ENCODE measurements around the gene MCF2L.
"Not testable (repeated sequence)": the region's sequence is repeated elsewhere in the genome, so short reads cannot be mapped to it uniquely, and the experiment has no call there.

MCF2L gene

GRCh38 chr13:113086991-113087922, 118.2 kb downstream of the MCF2L start:
- no peak for DNase-seq

- no peak for DNase-seq
Observed at GRCh38 chr13:113087923-113088690, 119.1 kb downstream of the MCF2L start.

- DNase-seq, result no peak
Observed at GRCh38 chr13:113088691-113089020, 119.6 kb downstream of the MCF2L start.

GRCh38 chr13:113089693-113090414, 120.8 kb downstream of the MCF2L start:
- DNase-seq, result no peak

GRCh38 chr13:113090415-113090770, 121.4 kb downstream of the MCF2L start:
- no peak for DNase-seq

GRCh38 chr13:113090806-113091205, 121.8 kb downstream of the MCF2L start:
- no peak for DNase-seq

- DNase-seq, result no peak
Observed at GRCh38 chr13:113091211-113091771, 122.3 kb downstream of the MCF2L start.

- no peak for DNase-seq
Observed at GRCh38 chr13:113091891-113092775, 123.1 kb downstream of the MCF2L start.

- DNase-seq, result no peak
Observed at GRCh38 chr13:113092776-113093579, 124.0 kb downstream of the MCF2L start.

GRCh38 chr13:113093580-113094409, 124.8 kb downstream of the MCF2L start:
- no peak for DNase-seq

GRCh38 chr13:113094410-113094800, 125.4 kb downstream of the MCF2L start:
- no peak for DNase-seq

GRCh38 chr13:113095146-113096051, 126.4 kb downstream of the MCF2L start:
- no peak for DNase-seq

GRCh38 chr13:113096052-113096744, 127.2 kb downstream of the MCF2L start:
- DNase-seq, result no peak

- no peak for DNase-seq
Observed at GRCh38 chr13:113096745-113097305, 127.8 kb downstream of the MCF2L start.

GRCh38 chr13:113097651-113098050, 128.6 kb downstream of the MCF2L start:
- no peak for DNase-seq

GRCh38 chr13:113098162-113098732, 129.2 kb downstream of the MCF2L start:
- DNase-seq, result no peak

- DNase-seq, result no peak
Observed at GRCh38 chr13:113099142-113099541, 130.1 kb downstream of the MCF2L start.

- not testable (repeated sequence) for DNase-seq
Observed at GRCh38 chr13:113102302-113102701, 133.3 kb downstream of the MCF2L start.
